Embryonic facial prominence (tissue), 1 donor: ENCODE results near the gene NOL3.
"Not testable (repeated sequence)": the region's sequence is repeated elsewhere in the genome, so short reads cannot be mapped to it uniquely, and the experiment has no call there.

Experiments
- DNase-seq: peaks from one replicate; pipeline ENCODE4 v3.0.0-alpha.2; 2016; ENCODE audit errors: extremely low spot score

NOL3 gene

GRCh38 chr16:67170168-67170948, at the start of gene NOL3:
TSS of gene NOL3 (plus strand) at chr16:67170538.
- DNase-seq = no peak

- DNase-seq = not testable (repeated sequence)
These were observed 47.5 kb upstream of the NOL3 start for GRCh38 chr16:67122799-67123198.

- DNase-seq = no peak
These were observed 41.9 kb upstream of the NOL3 start for GRCh38 chr16:67128417-67128816.

DNA sequence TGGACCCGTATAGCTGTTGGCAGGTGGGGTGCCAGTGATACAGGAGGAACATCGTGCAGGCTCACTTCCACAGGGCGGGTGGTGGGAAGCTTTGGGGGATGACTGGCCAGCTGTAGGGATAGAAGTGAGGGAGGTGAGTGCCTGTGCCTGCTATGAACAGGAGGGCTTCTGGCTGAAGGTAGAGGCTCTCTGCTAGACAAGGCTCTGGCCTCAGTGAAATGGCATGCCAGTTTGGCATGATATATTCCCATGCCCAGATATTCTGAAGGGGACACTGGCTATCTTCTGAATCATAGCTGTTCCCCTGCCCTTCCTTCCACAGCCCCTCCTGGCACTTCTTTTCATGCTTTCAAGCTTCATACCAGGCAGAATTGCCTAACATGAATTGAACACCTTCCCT, 41.5 kb upstream of the NOL3 start:
- no peak for DNase-seq

GRCh38 chr16:67129422-67129821, 40.9 kb upstream of the NOL3 start:
- no peak for DNase-seq

DNA sequence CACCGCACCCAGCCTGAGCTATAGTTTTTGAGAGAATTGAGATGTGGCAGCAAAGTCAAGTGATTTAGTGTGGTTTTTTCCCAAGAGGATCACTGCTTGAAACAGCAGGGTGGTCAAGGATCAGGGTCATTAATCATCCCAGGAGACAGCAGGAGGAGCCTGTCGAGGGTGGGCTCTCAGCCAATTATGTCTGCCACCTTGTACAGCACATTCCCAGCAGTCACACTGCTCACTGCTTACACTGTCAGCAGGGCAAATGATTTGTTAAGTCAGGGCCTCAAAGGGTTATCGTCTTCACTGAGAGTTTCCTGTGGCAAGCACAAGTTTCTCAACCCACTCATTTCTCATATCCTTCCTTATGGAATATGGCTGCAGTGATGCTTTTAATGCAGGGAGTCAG, 32.7 kb upstream of the NOL3 start:
- no peak for DNase-seq

GRCh38 chr16:67141391-67141790, 28.9 kb upstream of the NOL3 start:
- DNase-seq = no peak

GRCh38 chr16:67142342-67142741, 28.0 kb upstream of the NOL3 start:
- DNase-seq = no peak

- DNase-seq = no peak
These were observed 25.4 kb upstream of the NOL3 start for GRCh38 chr16:67144943-67145342.

DNA sequence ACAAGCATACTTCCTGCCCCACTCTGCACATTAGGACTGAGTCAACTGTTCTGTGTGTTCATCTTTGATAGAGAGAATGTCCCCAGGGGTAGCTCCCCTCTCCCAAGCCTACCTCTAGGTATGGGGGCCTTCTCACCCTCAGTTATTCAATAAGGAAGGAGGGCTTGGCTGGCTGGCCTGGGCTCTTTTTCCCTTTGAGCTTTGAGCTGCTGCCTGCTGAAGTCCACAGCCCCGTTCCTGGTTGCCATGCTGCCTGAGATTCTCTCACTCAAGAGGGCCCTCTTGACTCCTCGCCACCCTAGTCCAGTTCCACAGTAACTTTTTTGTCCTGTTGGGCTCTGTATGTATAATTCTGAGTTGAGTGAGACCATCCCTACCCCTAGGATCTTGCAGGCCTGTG, 24.6 kb upstream of the NOL3 start:
- no peak for DNase-seq

GRCh38 chr16:67146523-67147357, 23.6 kb upstream of the NOL3 start:
- DNase-seq = no peak

DNA sequence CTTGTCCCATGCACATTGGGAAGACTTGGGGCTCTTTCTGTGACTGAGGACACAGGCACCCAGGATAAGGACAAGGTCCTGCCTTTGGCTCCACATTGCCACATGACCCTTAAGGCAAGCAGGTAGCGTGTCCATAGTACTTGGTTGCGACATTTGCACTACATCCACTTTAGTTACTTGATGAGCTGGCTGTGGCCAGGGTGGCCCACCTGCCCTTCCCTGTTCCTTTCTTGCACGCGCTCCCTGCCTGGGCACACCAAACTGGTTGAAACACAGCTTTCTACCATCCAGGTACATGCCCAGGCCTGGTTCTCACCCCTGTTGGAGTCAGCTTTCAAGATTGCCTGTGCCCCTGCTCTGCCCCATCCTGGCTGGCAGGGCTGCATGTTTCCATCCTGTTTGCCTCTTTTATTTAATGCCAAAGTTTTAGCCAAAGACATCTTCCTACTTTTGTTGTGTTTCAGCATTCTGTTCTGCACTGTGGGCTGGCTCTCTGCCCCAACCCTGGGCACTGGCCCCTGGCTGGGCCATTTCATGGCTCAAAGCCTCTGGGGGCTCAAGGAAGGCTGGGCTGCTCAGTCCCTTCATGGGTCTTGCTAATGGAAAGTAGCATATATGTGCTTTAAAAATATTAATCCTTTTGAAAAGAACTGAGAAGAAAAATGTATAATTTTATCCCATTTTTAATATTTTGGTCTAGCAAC, 22.7 kb upstream of the NOL3 start:
- DNase-seq = no peak

DNA sequence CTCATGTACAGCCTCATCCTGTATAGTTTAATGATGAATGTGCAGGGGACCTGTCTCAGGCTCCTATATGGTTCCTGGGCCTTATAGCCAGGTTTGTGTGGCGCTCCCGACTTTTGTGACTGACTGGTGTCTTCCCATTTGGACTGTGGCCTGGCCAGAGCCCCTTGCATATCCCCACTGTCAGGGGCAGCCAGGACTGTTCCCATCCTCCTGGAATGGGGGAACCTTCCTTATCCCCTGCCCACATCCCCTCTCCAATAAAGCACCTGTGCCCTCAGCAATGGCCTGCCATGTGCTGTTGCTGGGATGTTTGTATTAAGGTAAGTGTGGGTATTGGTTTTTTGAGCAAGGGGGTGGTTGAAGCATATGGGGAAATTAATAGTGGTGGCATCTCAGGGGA, 22.1 kb upstream of the NOL3 start:
- no peak for DNase-seq

DNA sequence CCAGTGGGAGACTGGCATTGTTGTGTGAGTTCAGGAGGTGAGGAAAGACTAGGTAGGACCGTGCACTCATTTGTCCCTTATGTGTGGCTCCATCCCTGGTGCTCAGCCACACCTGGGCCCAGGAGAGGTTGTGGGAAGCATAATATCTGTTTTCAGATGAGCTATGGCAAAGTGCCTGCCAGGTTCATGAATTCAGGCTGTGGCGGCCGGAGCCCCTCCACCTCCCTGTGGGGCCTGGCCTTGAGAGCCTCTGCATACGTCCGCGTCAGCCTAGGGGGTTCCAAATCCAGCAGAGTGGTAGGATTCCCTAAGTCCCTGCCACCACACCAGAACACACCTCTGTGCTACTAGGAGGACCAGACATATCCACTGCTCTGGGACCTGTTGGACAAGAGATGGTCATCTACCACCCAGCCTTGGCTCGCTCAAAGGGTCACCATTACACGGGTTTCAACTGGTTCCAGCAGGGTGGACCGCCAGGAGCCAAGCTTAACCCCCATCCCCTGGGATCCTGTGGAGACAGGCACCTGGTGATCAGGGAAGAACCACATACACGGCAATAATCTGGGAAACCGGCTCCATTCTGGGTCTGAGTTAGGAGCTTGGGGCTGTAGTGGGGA, 21.6 kb upstream of the NOL3 start:
- DNase-seq = no peak

DNA sequence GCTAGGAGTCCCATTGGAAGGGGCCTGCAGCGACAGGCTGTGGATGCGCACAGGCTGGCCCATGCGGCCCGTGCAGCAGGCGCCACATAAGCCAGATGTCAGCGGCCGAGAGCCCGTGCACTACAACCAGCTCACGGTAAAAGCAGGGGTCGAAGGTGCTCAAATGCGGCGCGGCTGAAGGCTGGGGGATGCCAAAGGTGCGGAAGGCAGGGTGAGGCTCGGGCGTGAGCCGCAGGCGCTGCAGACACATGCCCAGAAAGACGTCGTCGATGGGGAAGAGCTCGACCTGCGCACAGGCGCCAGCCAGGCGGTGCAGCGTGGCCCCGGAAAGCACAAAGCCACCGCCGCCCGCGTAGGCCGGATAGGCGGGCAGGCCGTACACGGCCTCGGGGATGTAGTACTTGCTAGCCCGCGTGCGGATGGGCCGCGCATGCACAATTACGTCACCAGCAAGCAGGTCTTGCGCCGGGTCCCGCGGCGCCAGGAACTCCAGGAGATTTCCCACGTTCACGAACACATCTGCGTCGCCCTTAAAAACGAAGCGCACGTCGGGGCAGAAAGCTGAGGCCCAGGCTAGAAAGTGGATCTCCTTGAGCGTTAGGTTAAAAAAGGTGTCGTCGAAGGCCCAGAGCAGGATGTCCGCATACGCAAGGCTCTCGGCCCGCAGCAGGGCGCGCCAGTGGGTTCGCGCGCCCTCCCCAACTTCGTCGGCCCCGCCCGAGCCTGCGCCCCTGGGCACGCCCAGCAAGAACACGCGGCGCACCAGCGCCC, 20.9 kb upstream of the NOL3 start:
- DNase-seq = no peak

DNA sequence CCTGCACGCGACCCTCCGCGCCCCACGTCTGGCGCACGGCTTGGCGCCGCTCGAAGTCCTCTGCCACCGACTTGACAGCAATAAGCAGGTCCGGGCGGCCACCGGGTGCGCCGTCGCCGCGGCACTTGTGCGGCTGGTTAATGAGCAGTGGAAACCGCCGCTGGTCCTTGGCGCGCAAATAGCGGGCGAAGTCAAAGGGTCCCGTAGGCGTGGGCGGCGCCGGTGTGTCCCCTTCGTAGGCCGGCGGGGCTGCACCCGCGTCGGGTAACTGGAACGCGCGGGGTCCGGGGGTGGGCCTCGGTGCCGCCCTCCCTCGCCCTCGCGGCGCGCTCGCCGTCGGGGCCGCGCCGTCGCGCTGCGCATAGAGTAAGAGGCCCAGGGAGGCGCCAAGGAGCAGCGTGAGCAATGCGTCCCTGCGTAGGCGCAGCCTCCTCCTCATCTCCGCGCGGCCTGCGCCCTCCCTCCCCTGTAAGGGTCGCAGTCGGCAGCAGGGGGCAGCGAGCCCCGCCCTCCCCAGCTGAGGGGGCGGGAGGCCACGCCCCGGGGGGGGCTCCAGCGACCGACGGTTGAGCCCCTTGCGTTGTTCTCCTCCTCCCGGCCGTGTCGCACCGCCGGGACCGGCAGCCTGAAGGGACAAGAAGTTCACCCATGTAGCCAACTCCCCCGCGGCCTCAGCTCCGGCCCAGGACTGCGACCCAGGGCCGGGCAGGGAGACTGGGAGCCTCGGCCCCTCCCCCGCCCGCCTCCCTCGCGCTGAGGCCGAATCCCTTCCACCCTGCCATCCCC, 20.1 kb upstream of the NOL3 start:
- no peak for DNase-seq

GRCh38 chr16:67150833-67151396, 19.4 kb upstream of the NOL3 start, which contains the start of gene B3GNT9:
TSS of gene B3GNT9 (minus strand) at chr16:67150998. CDS start at chr16:67150485, 513 bp downstream.
- DNase-seq = no peak

- no peak for DNase-seq
These were observed 18.8 kb upstream of the NOL3 start for GRCh38 chr16:67151431-67152097.

- DNase-seq = no peak
These were observed 15.6 kb upstream of the NOL3 start for GRCh38 chr16:67154578-67155294.
